Measurements from ENCODE around the gene INPP4B.

GRCh38 chr4:142271832-142272231 is 574.3 kb downstream of the INPP4B start:
- TF ChIP-seq CTCF (IDR thresholded peaks at IDR 0.05) (no peak), POLR2A (IDR thresholded peaks at IDR 0.05) (no peak)

All from testis (tissue), 2 donors.